Measurements from ENCODE around the gene SLC17A9. TPM values are rescaled to one million over a fixed set of nuclear protein-coding genes. Genes with fewer than 3 reads are reported as not detected.

SLC17A9 gene
- total RNA-seq, 1 donor from 2014 or later, result 12.0 TPM

- TF ChIP-seq, protein P1, sequence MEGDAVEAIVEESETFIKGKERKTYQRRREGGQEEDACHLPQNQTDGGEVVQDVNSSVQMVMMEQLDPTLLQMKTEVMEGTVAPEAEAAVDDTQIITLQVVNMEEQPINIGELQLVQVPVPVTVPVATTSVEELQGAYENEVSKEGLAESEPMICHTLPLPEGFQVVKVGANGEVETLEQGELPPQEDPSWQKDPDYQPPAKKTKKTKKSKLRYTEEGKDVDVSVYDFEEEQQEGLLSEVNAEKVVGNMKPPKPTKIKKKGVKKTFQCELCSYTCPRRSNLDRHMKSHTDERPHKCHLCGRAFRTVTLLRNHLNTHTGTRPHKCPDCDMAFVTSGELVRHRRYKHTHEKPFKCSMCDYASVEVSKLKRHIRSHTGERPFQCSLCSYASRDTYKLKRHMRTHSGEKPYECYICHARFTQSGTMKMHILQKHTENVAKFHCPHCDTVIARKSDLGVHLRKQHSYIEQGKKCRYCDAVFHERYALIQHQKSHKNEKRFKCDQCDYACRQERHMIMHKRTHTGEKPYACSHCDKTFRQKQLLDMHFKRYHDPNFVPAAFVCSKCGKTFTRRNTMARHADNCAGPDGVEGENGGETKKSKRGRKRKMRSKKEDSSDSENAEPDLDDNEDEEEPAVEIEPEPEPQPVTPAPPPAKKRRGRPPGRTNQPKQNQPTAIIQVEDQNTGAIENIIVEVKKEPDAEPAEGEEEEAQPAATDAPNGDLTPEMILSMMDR (IDR thresholded peaks at IDR 0.05; ENCODE audit: insufficient read depth, low read length, poor library complexity, severe bottlenecking), result no peak
- Histone ChIP-seq H3K36me3 (ENCODE audit: control insufficient read depth, insufficient read depth, low read length) (no peaks in the 10 kb centered on the region), H3K27me3 (ENCODE audit: control insufficient read depth, insufficient read depth, low read length) (no peaks in the 10 kb centered on the region), H3K4me3 (ENCODE audit: low read depth, low read length) (peak overlapping the region; percentile 19)
- no peak for DNase-seq (ENCODE audit: low read depth)
Measured at GRCh38 chr20:62923669-62924441, 28.7 kb upstream of the SLC17A9 start.

GRCh38 chr20:62924442-62925075 is 27.9 kb upstream of the SLC17A9 start:
- peak overlapping the region; percentile 96 for H3K4me3 ChIP-seq (ENCODE audit: low read depth, low read length)
- DNase-seq (ENCODE audit: low read depth), result no peak

GRCh38 chr20:62925076-62925419 is 27.5 kb upstream of the SLC17A9 start:
- TF ChIP-seq, protein P1 (IDR thresholded peaks at IDR 0.05; ENCODE audit: insufficient read depth, low read length, poor library complexity, severe bottlenecking), result no peak
- no peaks in the 10 kb centered on the region for H3K36me3 ChIP-seq (ENCODE audit: control insufficient read depth, insufficient read depth, low read length)
- peak overlapping the region; percentile 96 for H3K4me3 ChIP-seq (ENCODE audit: low read depth, low read length)
- H3K27me3 ChIP-seq (ENCODE audit: control insufficient read depth, insufficient read depth, low read length), result no peaks in the 10 kb centered on the region
- DNase-seq (ENCODE audit: low read depth), result no peak

More at GRCh38 chr20:62924442-62925075, 27.9 kb upstream of the SLC17A9 start:
- H3K27me3 ChIP-seq (ENCODE audit: control insufficient read depth, insufficient read depth, low read length), result no peaks in the 10 kb centered on the region
- TF ChIP-seq, protein P1 (IDR thresholded peaks at IDR 0.05; ENCODE audit: insufficient read depth, low read length, poor library complexity, severe bottlenecking), result no peak
- no peaks in the 10 kb centered on the region for H3K36me3 ChIP-seq (ENCODE audit: control insufficient read depth, insufficient read depth, low read length)

- no peak for DNase-seq (ENCODE audit: low read depth)
- Histone ChIP-seq H3K36me3 (ENCODE audit: control insufficient read depth, insufficient read depth, low read length) (no peaks in the 10 kb centered on the region), H3K4me3 (ENCODE audit: low read depth, low read length) (peak overlapping the region; percentile 96), H3K27me3 (ENCODE audit: control insufficient read depth, insufficient read depth, low read length) (no peaks in the 10 kb centered on the region)
- TF ChIP-seq, protein P1 (IDR thresholded peaks at IDR 0.05; ENCODE audit: insufficient read depth, low read length, poor library complexity, severe bottlenecking), result no peak
Measured at GRCh38 chr20:62925420-62926228, 26.9 kb upstream of the SLC17A9 start.

DNA sequence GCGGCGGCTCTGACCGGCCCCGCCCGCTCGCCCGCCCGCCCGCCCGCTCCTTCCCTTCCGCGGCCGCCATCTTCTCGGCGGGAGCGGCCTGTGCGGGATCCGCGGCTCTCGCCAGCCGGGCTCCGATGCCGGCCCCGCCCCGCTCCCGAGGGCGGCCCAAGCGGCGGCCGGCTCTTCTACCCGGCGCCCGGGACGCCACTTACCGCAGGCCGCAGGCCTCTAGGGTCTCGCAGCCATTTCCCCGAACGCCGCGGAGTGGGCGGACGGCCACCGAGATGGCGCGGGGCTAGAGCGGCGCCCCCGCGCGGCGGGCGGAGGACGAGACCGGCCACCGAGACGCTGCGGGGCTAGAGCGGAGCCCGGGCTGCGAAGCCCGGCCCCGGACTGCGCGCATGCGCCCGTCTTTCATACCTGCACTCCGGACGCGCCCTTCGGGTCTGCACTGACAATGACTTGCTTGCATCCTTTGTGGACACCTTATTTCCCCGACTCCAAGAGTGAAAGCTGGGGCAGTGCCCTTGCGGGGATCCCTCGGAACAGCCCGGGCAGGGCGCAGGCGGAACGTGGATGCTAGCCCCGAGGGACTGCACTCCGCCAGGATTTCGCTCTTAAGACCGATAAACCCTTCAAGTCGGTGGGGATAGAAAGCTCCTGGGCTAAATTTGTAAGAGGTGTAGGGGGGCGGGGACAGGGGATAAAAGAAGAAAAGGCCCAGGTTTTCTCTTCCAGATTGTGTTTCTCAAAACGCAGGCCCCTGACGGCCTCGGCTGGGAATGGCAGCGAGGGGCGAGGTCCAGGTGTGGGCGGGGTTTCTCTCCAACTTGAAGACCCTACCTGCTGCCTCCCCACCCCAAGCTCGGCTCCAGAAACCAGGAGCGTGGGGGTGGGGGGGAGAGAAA is 26.0 kb upstream of the SLC17A9 start, which contains the start of gene DIDO1:
DIDO1 (minus strand) TSS at position 277 of the 899 bp plus-strand sequence.
- no peaks in the 10 kb centered on the region for H3K27me3 ChIP-seq (ENCODE audit: control insufficient read depth, insufficient read depth, low read length)
- peak; percentile 51 for DNase-seq (ENCODE audit: low read depth)
- H3K36me3 ChIP-seq (ENCODE audit: control insufficient read depth, insufficient read depth, low read length), result no peaks in the 10 kb centered on the region
- peak within 1 kb of the TSS; percentile 96 for H3K4me3 ChIP-seq (ENCODE audit: low read depth, low read length)
- TF ChIP-seq, protein P1 (IDR thresholded peaks at IDR 0.05; ENCODE audit: insufficient read depth, low read length, poor library complexity, severe bottlenecking), result no peak
